HEK293 (cell line): ENCODE measurements around the gene PDIA5.

Experiments
- CTCF ChIA-PET: fragments of 350-600 bp; formaldehyde crosslinking; extraction: SDS; loops from one replicate; lab custom pipeline; 2021; ENCODE audit warnings: antibody characterized with exemption; lab: Yijun Ruan, JAX
- POLR2A ChIA-PET: fragments of 300-600 bp; formaldehyde crosslinking; extraction: SDS; loops from one replicate; lab custom pipeline; 2020; ENCODE audit warnings: antibody characterized with exemption, inconsistent platforms; lab: Yijun Ruan, JAX
- H3K27ac ChIP-seq: fragments of 200-500 bp; sonication (Bioruptor generic); 2 replicates; pipeline ENCODE4 v1.5.1; 2014; ENCODE audit warnings: low read depth, low read length, control low read depth, inconsistent platforms; ENCODE audit errors: extremely low read depth
- H3K36me3 ChIP-seq, 2 experiments: fragments of 200-500 bp in 1 of 2; sonication (Bioruptor generic) in 1 of 2; 1 replicate in 1 of 2; 2 replicates in 1 of 2; pipeline ENCODE4 v1.5.1; 2014 to 2017; ENCODE audit warnings: inconsistent platforms in 2 of 2, low read length in 2 of 2; ENCODE audit not compliant: control insufficient read depth in 2 of 2, insufficient read depth in 1 of 2
- H3K4me1 ChIP-seq: fragments of 200-500 bp; sonication (Bioruptor generic); 2 replicates; pipeline ENCODE4 v1.5.1; 2014; ENCODE audit warnings: mild to moderate bottlenecking, low read length, inconsistent platforms; ENCODE audit not compliant: control insufficient read depth, insufficient read depth
- H3K4me3 ChIP-seq: 2 replicates; pipeline ENCODE4 v1.5.1; 2011; ENCODE audit warnings: low read depth, mild to moderate bottlenecking, control low read depth, low read length, moderate library complexity
- H3K9me3 ChIP-seq: fragments of 200-500 bp; sonication (Bioruptor generic); 2 replicates; pipeline ENCODE4 v1.5.1; 2014; ENCODE audit warnings: low read depth, low read length, inconsistent platforms; ENCODE audit not compliant: control insufficient read depth, insufficient read depth
- HIC1 ChIP-seq: fragments of 450-650 bp; formaldehyde crosslinking; IDR thresholded peaks from 2 replicates; pipeline ENCODE4 v1.5.1; 2016; ENCODE audit warnings: missing biosample characterization, missing genetic modification characterization
- KLF17 ChIP-seq: fragments of 450-650 bp; formaldehyde crosslinking; IDR thresholded peaks from 2 replicates; pipeline ENCODE4 v1.5.1; 2016; ENCODE audit warnings: missing biosample characterization, missing genetic modification characterization
- ZBTB6 ChIP-seq: fragments of 450-650 bp; formaldehyde crosslinking; IDR thresholded peaks from 2 replicates; pipeline ENCODE4 v1.5.1; 2017; ENCODE audit warnings: missing biosample characterization, missing genetic modification characterization
- ZFP37 ChIP-seq: fragments of 450-650 bp; formaldehyde crosslinking; IDR thresholded peaks from 2 replicates; pipeline ENCODE4 v1.5.1; 2016; ENCODE audit warnings: missing biosample characterization, missing genetic modification characterization
- ZNF121 ChIP-seq: fragments of 450-650 bp; formaldehyde crosslinking; IDR thresholded peaks from 2 replicates; pipeline ENCODE4 v1.5.1; 2016; ENCODE audit warnings: missing biosample characterization, missing genetic modification characterization
- ZNF19 ChIP-seq: fragments of 450-650 bp; formaldehyde crosslinking; IDR thresholded peaks from 2 replicates; pipeline ENCODE4; 2016; ENCODE audit warnings: missing biosample characterization, missing genetic modification characterization, low read depth
- ZNF221 ChIP-seq: fragments of 450-650 bp; formaldehyde crosslinking; IDR thresholded peaks from 2 replicates; pipeline ENCODE4 v1.5.1; 2017; ENCODE audit warnings: missing biosample characterization, missing genetic modification characterization, borderline replicate concordance
- ZNF292 ChIP-seq: fragments of 450-650 bp; formaldehyde crosslinking; IDR thresholded peaks from 2 replicates; pipeline ENCODE4 v1.5.1; 2016; ENCODE audit warnings: low read depth, missing biosample characterization, missing genetic modification characterization, borderline replicate concordance
- ZNF311 ChIP-seq: fragments of 450-650 bp; formaldehyde crosslinking; IDR thresholded peaks from 2 replicates; pipeline ENCODE4 v1.5.1; 2017; ENCODE audit warnings: missing biosample characterization, missing genetic modification characterization, borderline replicate concordance
- ZNF362 ChIP-seq: fragments of 450-650 bp; formaldehyde crosslinking; IDR thresholded peaks from 2 replicates; pipeline ENCODE4 v1.5.1; 2016; ENCODE audit warnings: missing biosample characterization, missing genetic modification characterization
- ZNF394 ChIP-seq: fragments of 450-650 bp; formaldehyde crosslinking; IDR thresholded peaks from 2 replicates; pipeline ENCODE4 v1.5.1; 2016; ENCODE audit warnings: missing biosample characterization, missing genetic modification characterization, mild to moderate bottlenecking, moderate library complexity, borderline replicate concordance
- ZNF423 ChIP-seq: fragments of 450-650 bp; formaldehyde crosslinking; IDR thresholded peaks from 2 replicates; pipeline ENCODE4 v1.5.1; 2016; ENCODE audit warnings: missing biosample characterization, missing genetic modification characterization
- ZNF426 ChIP-seq: fragments of 450-650 bp; formaldehyde crosslinking; IDR thresholded peaks from 2 replicates; pipeline ENCODE4 v1.5.1; 2017; ENCODE audit warnings: missing biosample characterization, missing genetic modification characterization, mild to moderate bottlenecking, inconsistent platforms, moderate library complexity
- ZNF692 ChIP-seq: fragments of 450-650 bp; formaldehyde crosslinking; IDR thresholded peaks from 2 replicates; pipeline ENCODE4 v1.5.1; 2016; ENCODE audit warnings: missing biosample characterization, missing genetic modification characterization
- ZNF768 ChIP-seq: fragments of 450-650 bp; formaldehyde crosslinking; IDR thresholded peaks from 2 replicates; pipeline ENCODE4 v1.5.1; 2018; ENCODE audit warnings: missing biosample characterization, mild to moderate bottlenecking, missing genetic modification characterization
- ZNF792 ChIP-seq: fragments of 450-650 bp; formaldehyde crosslinking; IDR thresholded peaks from 2 replicates; pipeline ENCODE4 v1.5.1; 2016; ENCODE audit warnings: missing biosample characterization, missing genetic modification characterization
- ZSCAN5A ChIP-seq: fragments of 450-650 bp; formaldehyde crosslinking; IDR thresholded peaks from 2 replicates; pipeline ENCODE4 v1.5.1; 2016; ENCODE audit warnings: missing biosample characterization, missing genetic modification characterization

Gene PDIA5

GRCh38 chr3:123036352-123037014 is 30.3 kb upstream of the PDIA5 start (continued):
- TF ChIP-seq ZSCAN5A (tag by site-specific recombination) = no peak
- peak; percentile 35; the same call in 1 of the 2 replicates for TF ChIP-seq ZNF692

- H3K27ac ChIP-seq = no peak overlapping the region
- ChIA-PET POLR2A (interaction anchor here (0.6 kb wide), 1 partner anchor 159 kb away, joined by 3 read pairs; no protein-coding TSS in a partner anchor), CTCF (no interaction called here)
- no peaks in the 10 kb centered on the region for H3K9me3 ChIP-seq
- TF ChIP-seq HIC1 (tag by site-specific recombination) = no peak
- no peak for TF ChIP-seq ZNF426
- no peak for TF ChIP-seq ZFP37 (tag by site-specific recombination)
- no peak for TF ChIP-seq ZNF792 (tag by site-specific recombination)
- no peak for TF ChIP-seq ZNF292 (tag by site-specific recombination)
- TF ChIP-seq KLF17 = no peak
- TF ChIP-seq ZNF121 = no peak
- TF ChIP-seq ZNF394 (tag by site-specific recombination) = no peak
- TF ChIP-seq ZNF311 (tag by site-specific recombination) = no peak
- TF ChIP-seq ZBTB6 (tag by site-specific recombination) = no peak
- TF ChIP-seq ZNF221 (tag by site-specific recombination) = no peak
- TF ChIP-seq ZNF768 = no peak
- no peak for TF ChIP-seq ZNF362 (tag by site-specific recombination)
- no peak for TF ChIP-seq ZNF19
- TF ChIP-seq ZNF423 (tag by site-specific recombination) = no peak
- TF ChIP-seq, all 188 proteins: peak for 0
- H3K4me1 ChIP-seq = no peaks in the 10 kb centered on the region
- H3K4me3 ChIP-seq = no peak overlapping the region
- no peaks in the 10 kb centered on the region for H3K36me3 ChIP-seq
Measured at GRCh38 chr3:123037015-123037375, 29.8 kb upstream of the PDIA5 start.
